Breast epithelium (tissue), 3 donors: ENCODE results near the gene CHD3.

Experiments
- CTCF ChIP-seq, 3 donors: fragments of 450-650 bp; IDR thresholded peaks; one replicate each; pipeline ENCODE4 v1.5.1; 2016 to 2017; ENCODE audit warnings: antibody characterized with exemption in 3 of 3, mild to moderate bottlenecking in 3 of 3, moderate library complexity in 3 of 3
- POLR2A ChIP-seq: fragments of 450-650 bp; IDR thresholded peaks from one replicate; pipeline ENCODE4 v1.6.1; 2016; ENCODE audit warnings: antibody characterized with exemption, mild to moderate bottlenecking, moderate library complexity
- POLR2AphosphoS5 ChIP-seq, 3 donors: sonication (generic); formaldehyde crosslinking; IDR thresholded peaks; one replicate each; pipeline ENCODE4 v1.6.1; 2017; ENCODE audit warnings: antibody characterized with exemption in 3 of 3

DNA sequence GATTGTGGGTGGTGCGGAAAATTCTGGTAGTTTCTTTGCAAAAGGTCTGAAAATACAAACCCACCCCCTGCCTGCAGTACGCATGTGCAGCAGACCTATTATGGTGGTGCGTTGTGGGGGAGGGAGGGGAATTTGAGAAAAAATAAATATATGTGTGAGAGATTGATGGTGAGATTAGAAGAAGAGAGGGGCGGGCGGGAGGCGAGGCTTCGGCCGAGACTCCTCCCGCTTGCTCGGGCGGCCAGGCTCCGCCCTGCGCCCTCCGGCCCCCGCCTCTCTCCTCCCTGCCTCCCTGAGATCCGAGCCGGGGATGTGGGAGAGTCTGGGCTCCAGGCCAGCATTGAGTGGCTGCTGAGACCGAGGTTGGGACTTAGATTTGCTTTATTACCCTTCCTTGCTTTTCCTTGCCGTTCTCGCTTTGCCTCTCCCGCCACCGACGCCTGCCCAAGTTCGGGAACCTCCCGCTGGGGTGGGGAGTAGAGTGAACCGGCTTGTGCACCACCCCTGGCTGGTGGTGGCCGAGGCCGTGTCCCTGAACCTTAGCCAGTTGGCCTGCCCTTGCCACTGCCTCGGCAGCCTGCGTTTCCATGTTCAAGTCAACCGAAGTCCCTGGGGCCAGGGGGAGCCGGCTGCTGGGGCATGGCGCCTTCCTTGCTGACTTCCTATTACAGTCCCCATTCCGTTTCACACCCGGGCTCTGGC is 956 bp upstream of the CHD3 start:
- TF ChIP-seq POLR2AphosphoS5 (IDR thresholded peaks at IDR 0.05) = peak in 2 of 3 donors; percentile 34 to 55
- TF ChIP-seq POLR2A = no peak
- peak in 1 of 3 donors; percentile 7 for TF ChIP-seq CTCF (IDR thresholded peaks at IDR 0.05)
